NCI-H345 treated with DMSO at 0.1 percent for 48 hours (cell line): ENCODE data around the gene GNG12.

Source experiments
- DNase-seq: peaks from one replicate; lab custom pipeline; 2025; ENCODE audit not compliant: unreplicated experiment; lab: John Stamatoyannopoulos, UW

The GNG12 gene

DNA sequence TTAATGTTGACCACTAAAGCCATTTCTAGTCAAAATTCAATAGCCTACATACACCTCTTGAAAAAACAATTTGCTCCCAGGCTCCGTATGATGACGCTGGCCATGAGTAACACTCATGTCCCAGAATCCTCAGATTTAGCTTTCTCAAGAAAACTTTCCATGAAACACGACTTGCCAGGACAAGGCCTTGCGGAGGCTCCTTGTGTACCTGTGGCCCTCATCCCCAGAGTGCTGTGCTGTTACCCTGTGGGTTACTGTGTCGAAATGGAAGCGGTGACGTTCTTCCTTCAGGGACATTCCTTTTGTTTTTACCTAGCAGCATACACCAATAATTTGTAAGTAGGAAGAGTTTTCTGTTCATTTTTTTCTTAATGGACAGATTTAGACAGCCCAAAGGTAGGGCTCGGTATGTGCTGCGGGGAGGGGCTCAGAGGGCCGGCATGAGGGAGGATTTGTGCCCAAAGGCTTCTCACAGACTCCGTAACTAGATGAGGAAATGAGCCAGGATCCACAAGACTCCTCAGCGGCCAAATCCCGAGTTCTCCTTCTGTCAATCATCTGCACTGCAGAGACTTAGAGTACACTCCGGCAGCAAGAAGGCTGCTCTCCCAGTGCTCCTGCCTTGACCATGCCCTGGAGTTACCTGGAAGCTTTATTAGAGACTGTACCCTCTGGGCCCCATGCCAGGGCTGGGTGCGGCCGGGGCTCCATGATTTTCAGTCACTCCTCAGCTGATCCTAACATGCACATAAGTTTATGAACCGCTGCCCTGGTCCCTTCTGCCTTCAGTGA, 17.8 kb downstream of the GNG12 start:
- DNase-seq: no peak

DNA sequence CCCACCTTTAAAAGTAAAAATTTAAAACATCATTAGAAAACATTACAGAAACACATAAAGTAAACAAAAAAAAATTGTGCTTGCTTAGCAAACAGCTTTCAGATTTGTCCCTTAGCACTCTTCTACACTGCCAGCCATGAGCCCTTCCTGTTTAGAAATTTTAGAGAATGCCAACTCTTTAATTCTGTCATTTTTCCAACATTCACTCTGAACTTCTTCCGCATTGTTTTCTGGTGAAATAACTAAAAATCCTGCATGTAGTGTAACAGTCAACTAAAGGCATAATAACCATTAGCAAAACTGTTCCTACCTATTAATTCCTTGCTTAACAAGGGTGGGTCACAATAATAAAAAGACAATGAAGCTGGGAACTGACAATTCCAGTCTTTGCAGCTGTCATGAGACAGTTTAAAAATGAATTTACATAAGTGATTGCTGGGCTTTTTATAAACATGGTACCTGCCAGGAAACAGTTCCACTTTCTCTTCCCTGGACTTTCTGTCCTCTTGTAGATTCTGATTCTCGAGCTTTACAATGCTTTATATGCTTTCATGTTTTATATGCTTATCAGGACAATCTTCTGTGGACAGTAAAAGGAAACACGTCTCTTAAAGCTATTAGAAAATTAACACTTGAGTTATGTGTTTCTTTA, 19.0 kb downstream of the GNG12 start:
- no peak for DNase-seq

DNA sequence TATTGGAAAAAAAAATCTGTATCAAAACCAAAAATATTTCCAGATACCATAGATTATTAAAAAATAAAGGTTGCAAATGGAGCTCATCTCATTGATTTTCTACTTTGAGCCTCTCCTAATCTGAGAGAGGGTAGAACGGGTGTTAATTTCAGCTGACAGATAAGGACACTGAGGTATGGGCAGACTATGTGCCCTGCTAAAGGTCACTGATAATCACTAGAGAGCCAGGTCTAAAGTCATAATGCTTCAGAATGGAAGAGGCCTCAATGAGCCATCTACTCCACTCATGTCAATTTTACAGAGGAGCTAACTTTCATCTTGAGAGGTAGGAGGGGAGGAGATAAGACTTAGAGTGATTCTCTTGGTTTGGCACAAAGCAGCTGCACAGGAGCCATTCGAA, 21.0 kb downstream of the GNG12 start:
- no peak for DNase-seq

DNA sequence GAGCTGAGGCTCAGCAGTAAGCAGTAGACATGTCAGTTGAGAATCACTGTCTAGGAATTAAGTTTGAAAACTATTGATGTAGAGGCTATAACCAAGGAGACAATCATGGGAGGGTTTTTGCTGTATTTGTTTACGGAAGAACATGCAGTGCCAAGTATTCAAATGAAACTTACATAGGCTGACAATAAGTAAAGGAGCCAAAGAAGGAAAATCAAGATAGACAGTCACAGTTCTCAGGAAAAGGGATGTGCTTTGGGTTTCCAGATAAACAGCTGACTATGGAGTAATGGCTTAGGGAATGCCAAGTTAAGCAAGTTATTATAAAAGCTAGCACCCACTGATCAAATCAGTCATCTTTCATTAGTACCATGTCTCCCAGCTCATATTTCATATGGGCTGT, 21.5 kb downstream of the GNG12 start:
- no peak for DNase-seq

DNA sequence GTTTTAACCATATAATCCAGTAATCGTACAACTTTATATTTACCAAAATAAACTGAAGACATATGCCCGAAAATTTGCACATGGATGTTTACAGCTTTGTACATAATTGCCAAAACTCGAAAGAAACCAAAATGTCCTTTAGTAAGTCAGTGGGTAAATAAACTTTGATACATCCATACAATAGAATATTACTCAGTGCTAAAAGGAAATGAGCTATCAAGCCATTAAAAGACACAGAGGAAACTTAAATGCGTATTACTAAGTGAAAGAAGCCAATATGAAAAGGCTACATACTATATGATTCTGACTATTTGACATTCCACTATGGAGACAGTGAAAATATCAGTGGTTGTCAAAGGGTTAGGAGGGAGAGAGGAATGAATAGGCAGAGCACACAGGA, 23.4 kb downstream of the GNG12 start:
- no peak for DNase-seq

DNA sequence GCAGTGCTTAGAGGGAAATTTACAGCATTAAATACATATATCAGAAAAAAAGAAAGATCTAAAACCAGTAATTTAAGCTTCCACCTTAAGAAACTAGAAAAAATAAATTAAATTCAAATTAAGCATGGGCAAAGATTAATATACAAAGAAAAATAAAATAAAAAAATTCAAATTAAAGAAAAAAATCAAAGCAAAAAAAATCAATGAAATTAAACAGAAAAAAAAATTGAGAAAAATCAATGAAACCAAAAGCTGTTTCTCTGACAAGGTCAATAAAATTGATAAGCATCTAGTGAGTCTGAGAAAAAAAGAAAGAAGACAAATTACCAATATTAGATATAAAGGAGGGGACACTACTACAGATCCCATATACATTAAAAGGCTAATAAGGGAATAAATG, 26.0 kb downstream of the GNG12 start:
- no peak for DNase-seq

DNA sequence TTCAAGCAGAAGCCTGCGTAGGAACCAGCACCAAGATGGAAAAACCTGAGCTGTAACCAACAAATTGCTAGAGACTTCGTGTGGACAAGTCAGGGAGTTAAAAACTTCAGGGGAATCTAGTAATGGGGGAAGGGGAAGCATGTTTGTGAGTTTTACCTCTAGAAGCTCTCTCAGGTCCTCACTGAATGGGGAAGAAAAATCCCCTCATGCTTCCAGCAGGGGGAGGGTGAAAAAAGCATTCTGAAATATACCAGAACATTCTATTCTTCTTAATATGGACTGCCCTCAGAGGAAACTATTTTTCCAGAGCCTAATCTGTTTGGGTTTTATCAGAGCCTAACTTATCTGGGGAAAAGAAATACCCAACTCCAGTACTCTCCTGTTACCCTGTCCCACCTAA, 28.6 kb downstream of the GNG12 start:
- no peak for DNase-seq

DNA sequence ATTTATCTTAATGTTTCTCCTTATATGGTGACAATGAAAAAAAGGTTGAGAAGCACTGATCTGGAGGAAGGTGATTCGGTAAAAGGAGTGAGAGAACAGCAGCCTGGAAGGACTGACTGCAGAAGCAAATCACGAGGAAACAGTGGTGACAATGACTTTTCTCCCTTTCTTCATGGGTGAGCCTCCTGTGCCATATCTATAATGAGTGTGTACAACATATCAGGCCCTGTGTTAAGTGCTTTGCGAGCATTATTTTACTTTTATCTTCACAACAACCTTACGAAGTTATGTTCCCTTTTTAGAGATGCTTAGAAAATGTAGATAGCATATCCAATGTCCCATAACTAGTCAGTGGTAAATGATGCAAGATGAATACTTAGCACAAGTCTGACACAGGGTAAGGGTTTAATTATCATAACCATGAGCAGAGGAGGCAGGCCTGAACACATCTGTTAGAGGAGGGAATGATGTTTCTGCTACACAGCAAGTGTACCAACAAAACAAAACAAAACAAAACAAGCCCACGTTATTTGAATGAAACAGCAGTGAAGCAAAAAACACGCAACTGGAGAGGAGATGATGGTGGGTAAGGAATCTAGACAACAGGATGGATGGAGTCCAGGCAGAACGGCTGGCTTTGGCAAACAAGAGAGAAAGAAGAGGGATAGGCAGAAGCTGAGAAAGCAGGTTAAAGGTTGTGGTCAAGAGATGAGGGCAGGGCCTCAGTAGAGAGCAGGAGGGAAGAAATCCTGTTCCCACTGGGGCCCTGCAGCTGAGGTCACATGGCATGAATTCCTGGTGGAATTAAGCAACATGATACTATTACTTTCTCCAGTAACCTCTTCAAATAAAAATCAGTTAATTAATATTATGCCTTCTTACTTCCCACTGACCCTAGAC, 29.6 kb downstream of the GNG12 start:
- no peak for DNase-seq

DNA sequence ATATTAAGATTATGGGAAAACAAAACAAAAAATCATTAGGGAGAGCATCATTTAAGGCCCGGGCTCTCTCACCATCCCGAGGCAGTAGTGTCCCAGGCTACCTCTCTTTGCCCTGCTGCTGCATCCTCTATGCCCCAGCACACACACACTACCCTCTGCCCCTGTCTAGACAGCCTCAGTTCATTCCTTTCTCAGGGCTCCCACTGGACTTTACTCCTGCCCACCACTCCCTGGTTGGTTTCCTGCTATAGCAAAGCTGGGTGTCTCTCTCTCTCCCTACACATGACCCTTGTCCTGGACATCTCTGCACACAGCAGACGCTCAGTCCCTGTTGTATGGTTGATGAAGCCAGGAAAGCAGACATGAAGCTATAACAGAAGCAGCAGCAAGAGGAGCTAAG, 30.7 kb downstream of the GNG12 start:
- DNase-seq: no peak

DNA sequence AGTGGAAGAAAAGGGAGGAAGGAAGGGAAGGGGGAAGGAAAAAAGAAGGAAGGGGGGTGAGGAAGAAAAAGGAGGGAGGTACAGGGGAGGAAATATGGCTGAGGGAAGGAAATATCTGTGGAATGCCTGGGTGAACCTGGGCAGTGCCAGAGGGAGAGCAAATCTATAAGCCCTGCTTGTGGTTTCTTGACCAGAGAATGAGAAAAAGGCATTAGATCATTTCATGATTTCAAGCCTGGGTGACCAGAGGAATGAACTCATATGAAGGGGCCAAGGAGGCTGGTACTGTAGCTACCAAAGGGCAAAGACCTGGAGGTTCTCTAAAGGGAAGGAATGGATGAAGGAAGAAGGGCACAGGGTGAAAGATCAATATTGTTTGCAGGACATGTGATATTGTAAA, 31.4 kb downstream of the GNG12 start:
- DNase-seq: no peak

DNA sequence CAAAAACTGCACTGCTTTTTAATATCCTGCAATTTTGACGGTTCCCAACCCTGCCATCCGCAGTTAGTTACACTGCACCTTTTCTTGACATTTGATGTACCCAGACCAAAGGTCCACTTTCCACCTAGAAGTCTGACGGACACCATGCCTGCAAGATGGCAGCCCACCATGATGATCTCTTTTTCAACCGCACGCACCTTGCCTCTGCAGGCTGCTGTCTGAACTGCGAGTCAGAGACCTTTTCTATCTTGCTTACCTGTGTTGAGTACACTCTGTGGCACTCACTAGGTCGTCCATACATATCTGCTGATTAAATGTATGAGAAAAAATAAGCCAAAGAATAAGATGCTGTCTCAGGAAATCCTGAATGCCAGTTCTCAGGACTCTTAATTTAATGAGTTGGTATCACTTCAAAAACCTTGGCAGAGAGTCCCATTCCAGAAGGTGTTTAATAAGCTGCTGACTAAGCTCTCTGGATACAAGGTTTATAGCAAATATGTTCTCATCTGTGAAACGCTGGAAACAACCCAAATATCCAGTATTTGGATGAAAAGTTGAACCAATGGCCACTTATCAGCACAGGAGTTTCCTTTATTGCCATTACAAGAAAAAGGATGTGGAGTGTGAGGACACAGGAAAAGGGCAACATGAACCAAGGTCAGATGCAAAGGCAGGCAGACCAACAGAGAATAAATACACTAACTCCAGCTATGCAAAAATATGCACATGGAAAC, 37.9 kb downstream of the GNG12 start:
- DNase-seq: no peak

DNA sequence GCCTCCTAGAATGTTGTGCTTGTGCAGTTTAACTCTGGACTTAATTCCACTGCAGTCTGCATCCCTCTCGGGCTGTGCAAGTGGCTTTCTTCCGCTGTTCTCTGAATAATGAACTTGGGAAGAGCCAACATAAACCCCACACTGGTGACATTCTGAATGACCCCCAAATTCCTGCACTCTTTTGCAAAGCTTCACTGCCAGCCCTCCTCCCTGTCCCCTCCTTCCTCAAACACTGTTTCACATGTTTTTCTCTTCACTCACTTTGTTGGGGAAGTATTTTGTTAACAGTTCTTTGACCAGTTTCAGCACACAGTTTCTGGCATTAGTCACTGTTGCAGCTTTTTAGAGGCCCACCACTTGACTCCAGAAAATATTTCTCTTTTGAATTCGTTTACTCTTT, 39.7 kb downstream of the GNG12 start:
- no peak for DNase-seq

DNA sequence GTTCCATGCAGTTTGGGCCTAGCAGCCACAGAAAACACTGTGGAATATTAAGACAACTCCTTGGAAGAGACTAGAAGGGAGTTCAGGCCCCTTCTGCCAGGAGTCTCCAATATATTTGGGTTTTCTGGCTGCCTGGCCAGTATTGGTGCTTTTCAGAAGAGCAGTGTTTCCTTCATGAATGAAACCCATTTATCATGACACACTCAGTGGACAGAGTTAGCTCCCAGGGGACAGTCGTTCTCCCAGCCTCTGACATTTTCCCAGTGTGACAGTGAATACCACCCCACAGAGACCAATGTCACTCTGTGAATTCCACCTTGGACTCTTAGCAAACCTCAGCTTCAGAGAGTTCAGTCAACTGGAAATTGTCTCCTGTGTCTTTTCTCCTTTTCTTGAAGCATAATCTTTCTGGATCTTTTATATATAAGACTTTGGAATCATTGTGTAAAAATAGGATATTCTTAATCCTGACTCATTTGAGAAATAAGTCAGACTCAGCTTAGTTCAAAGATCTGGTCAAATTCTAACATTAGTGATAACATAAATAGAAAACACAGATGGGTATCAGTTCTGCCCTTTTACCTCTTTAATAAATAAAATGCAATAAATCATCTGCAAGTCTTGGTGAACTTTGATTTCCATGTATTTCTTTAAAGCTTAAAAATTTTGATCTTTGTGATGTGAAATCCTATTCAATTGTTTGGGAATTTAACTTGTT, 40.4 kb downstream of the GNG12 start:
- DNase-seq: no peak

DNA sequence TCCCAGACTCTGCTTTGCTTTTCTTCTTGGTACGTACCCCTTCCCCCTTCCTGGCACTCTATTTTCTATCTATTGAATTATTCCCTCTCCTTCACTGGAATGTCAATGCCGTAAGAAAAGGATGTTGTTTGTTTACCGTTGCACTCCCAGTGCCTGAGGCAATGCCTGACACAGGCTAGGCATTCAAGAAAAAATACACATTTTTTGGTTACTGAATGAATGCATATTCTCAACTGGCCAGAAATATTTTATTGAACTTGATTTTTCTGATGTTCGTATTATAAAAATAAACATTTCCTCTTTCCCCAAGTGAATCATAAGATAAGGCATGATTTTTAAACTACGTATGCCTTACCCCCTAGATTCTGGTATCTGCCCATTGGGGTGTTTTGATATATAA, 41.2 kb downstream of the GNG12 start:
- no peak for DNase-seq

DNA sequence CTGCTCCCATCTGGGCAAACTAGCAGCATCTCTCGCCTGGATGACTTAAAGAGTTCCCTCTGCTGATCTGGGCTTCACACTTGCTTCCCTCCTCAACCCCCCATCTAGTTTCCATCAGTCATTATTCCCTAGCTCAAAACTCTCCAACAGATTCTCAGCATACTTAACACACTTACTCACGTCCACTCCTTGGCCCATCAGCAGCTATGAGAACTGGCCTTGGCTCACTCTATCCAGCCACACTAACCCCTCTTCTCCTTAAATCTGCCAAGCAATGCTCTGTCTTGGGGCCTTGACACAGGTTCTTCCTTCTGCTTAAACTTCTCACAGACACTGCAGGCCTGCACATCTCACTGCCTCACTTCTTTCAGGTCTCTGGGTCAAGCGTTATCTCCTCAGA, 41.6 kb downstream of the GNG12 start:
- DNase-seq: no peak

DNA sequence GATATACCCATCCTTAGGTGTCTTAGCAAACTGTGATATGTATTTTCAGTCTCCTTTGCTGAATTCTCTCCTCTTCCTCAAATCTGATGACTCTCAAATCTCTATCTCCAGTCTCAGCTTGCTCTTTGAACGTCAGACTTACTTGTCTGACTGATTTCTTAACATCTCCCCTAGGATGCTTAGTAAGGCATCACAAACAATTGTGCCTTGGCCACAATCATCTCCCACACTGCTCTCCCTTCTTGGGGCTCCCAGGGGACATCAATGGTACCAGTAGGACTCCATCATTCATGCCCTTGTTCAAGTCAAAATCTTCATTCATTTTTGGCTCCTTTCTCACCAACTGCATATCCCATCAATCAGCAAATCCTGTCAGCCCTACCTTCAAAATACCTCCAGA, 42.0 kb downstream of the GNG12 start:
- DNase-seq: no peak

DNA sequence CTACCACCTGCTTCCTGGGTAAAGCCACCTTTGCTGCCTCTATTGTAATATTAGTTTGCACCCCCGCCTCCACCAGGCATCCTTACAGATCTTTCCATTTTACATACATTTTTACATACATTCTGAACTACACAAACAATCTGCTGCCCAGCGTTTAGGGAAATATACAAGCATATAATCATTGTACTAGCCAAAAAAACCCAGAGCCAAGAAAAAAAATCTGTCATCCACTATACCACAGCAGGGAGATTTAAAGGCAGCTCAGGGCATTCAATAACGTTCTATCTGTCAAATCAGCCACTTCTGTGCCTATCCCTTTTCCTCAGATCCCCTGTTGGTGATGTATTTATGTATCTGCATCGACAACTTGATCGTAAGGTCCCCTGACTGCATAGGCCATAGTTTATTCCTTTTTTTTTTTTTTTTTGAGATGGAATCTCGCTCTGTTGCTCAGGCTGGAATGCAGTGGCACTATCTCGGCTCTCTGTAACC, 43.0 kb downstream of the GNG12 start:
- DNase-seq: no peak

DNA sequence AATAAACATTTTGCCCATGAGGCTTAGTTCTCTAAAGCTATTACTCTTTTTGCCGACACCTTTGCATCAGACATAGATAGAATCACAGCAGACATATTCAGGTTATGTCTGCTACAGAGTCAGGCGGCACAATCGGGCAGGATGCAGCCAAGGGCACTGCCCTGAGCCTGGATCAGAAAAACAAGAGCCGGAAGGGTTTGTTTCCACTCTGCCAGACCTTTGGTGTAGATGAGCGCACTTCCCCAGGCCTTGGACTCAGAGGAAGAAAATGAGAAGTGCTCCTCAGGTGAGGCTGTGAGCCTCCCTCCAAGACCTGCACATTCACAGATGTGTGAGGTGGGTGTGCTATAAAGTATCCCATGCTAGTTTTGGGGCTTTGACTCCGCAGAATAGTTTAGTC, 43.7 kb downstream of the GNG12 start:
- DNase-seq: no peak

DNA sequence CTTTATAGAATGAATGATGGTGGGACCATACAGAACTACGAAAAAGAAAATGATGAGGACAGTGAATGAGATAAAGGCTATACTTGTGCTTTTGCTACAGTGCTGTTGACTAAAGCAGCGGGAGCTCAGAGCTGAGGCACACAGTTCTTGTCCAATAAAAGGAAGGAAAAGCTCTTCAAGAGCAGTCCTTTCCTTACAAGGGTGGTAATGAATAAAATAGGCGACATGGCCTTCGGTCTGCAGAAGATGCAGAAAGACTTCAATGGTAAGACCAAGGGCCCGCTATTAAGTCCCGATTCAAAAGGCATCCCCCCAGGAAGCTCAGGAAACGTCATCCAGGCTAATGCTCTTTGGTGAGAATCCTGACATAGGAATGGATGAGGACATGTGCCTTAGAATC, 44.4 kb downstream of the GNG12 start:
- no peak for DNase-seq

DNA sequence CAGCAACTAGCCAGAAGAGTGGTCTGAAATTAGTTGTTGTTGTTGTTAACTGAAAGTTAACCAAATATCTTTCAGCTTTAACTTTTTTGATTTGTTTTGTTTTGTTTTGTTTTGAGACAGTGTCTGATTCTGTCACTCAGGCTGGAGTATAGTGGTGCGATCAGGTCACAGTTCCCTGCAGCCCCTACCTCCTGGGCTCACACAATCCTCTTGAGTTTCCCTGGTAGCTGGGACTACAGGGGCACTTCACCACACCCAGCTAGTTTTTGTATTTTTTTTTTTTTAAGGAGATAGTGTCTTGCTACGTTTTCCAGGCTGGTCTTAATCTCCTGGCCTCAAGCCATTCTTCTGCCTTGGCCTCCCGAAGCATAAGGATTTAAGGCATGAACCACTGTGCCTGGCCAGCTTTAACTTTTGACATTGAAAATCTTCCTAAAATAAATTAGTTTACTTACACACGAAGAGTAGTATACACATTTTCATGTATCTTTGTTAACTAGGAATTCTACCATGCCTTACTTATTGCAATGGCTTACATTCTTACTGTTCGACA, 45.0 kb downstream of the GNG12 start:
- DNase-seq: no peak
